GM12878 (cell line): ENCODE data around the gene ZNF627. TPM values are rescaled to one million over a fixed set of nuclear protein-coding genes. Genes with fewer than 3 reads are reported as not detected.

Experiments used
- ATAC-seq: fragments of 200-7000 bp; cut with Tn5 transposase; 3 replicates; pipeline ENCODE4 v1.9.1; 2020; ENCODE audit warnings: mild to moderate bottlenecking, moderate library complexity
- BruUV-seq: library from RNA; stranded (reverse); fragments of 400-500 nt; replicated peaks from 2 replicates; lab custom pipeline; 2021; lab: Mats Ljungman, UMichigan
- CTCF ChIA-PET: fragments of 300-600 bp; sonication (Branson Sonifier 250); formaldehyde crosslinking; extraction: SDS; loops from one replicate; lab custom pipeline; 2021; ENCODE audit warnings: inconsistent platforms; lab: Yijun Ruan, JAX
- POLR2A ChIA-PET: fragments of 350-600 bp; formaldehyde crosslinking; extraction: SDS; loops from one replicate; lab custom pipeline; 2021; ENCODE audit warnings: inconsistent platforms; lab: Charles Lee
- RAD21 ChIA-PET: fragments of 300-600 bp; sonication (Branson Sonifier 250); formaldehyde crosslinking; loops from one replicate; lab custom pipeline; 2023; ENCODE audit warnings: antibody characterized with exemption; ENCODE audit not compliant: unreplicated experiment; lab: Charles Lee
- SMC1A ChIA-PET: fragments of 300-600 bp; sonication (Branson Sonifier 250); formaldehyde crosslinking; loops from one replicate; lab custom pipeline; 2023; ENCODE audit not compliant: unreplicated experiment, uncharacterized antibody; lab: Charles Lee
- DNase-seq: peaks from one replicate; pipeline ENCODE4 v3.0.0-alpha.2; 2011; ENCODE audit warnings: low read depth, low spot score
- FAIRE-seq: peaks from 3 replicates; lab custom pipeline; 2011; peaks lifted over from hg19 to GRCh38; lab: Jason Lieb, UNC
- H2AFZ ChIP-seq: 2 replicates; pipeline ENCODE4 v1.6.0; 2011; ENCODE audit warnings: low read depth, low read length, control low read depth; ENCODE audit not compliant: control insufficient read depth
- H3K27ac ChIP-seq: 2 replicates; pipeline ENCODE4 v1.5.1; 2011; ENCODE audit warnings: control low read depth; ENCODE audit not compliant: control insufficient read depth, insufficient read depth
- H3K27me3 ChIP-seq, 2 experiments: replicated peaks in 1 of 2; 2 replicates each; pipeline versions ENCODE4 v1.6.0 to v1.6.1; 2011; ENCODE audit warnings: low read length in 1 of 2; ENCODE audit not compliant: control insufficient read depth in 2 of 2, insufficient read depth in 2 of 2
- H3K36me3 ChIP-seq, 2 experiments: 2 replicates each; pipeline ENCODE4 v1.5.1; 2011; ENCODE audit warnings: low read length in 1 of 2; ENCODE audit not compliant: control insufficient read depth in 2 of 2, insufficient read depth in 2 of 2
- H3K4me1 ChIP-seq: 2 replicates; pipeline ENCODE4 v1.6.1; 2011; ENCODE audit warnings: mild to moderate bottlenecking, low read length, moderate library complexity, mixed read lengths; ENCODE audit not compliant: control insufficient read depth, insufficient read depth
- H3K4me2 ChIP-seq: 2 replicates; pipeline ENCODE4 v1.6.0; 2011; ENCODE audit warnings: control low read depth; ENCODE audit not compliant: control insufficient read depth, insufficient read depth
- H3K4me3 ChIP-seq: fragments of 200-600 bp; sonication (generic); 2 replicates; pipeline ENCODE4 v1.5.1; 2016
- H3K79me2 ChIP-seq: 2 replicates; pipeline ENCODE4 v1.6.0; 2011; ENCODE audit warnings: low read length; ENCODE audit not compliant: control insufficient read depth, insufficient read depth
- H3K9ac ChIP-seq: 2 replicates; pipeline ENCODE4 v1.8.0; 2011; ENCODE audit warnings: low read length, control low read depth, mixed read lengths; ENCODE audit not compliant: control insufficient read depth, insufficient read depth
- H3K9me3 ChIP-seq: replicated peaks from 3 replicates; pipeline ENCODE4 v1.5.1; 2011; ENCODE audit warnings: mild to moderate bottlenecking, low read length; ENCODE audit not compliant: control insufficient read depth, insufficient read depth
- H4K20me1 ChIP-seq: 2 replicates; pipeline ENCODE4 v1.6.0; 2011; ENCODE audit not compliant: control insufficient read depth, insufficient read depth
- CBX5 ChIP-seq: sonication (generic); IDR thresholded peaks from 2 replicates; pipeline ENCODE4 v1.6.1; 2016; ENCODE audit warnings: low read depth, moderate library complexity, mild to moderate bottlenecking, inconsistent platforms
- CHD2 ChIP-seq: IDR thresholded peaks from 2 replicates; pipeline ENCODE4 v1.6.1; 2011; ENCODE audit warnings: low read depth, low read length, improper control_type of control experiment, borderline replicate concordance
- HCFC1 ChIP-seq: fragments of 150-350 bp; IDR thresholded peaks from 2 replicates; pipeline ENCODE4 v1.6.1; 2014; ENCODE audit warnings: low read length
- HDAC6 ChIP-seq: fragments of 200-600 bp; sonication (generic); IDR thresholded peaks from one replicate; pipeline ENCODE4 v1.8.0; 2017; ENCODE audit warnings: antibody characterized with exemption; ENCODE audit not compliant: unreplicated experiment
- IRF4 ChIP-seq: IDR thresholded peaks from 2 replicates; pipeline ENCODE4 v1.6.1; 2011; ENCODE audit warnings: low read depth, low read length
- JUNB ChIP-seq: IDR thresholded peaks from 2 replicates; pipeline ENCODE4 v1.6.1; 2016; ENCODE audit warnings: antibody characterized with exemption, mild to moderate bottlenecking
- NFYA ChIP-seq: IDR thresholded peaks from 2 replicates; pipeline ENCODE4 v1.6.1; 2011; ENCODE audit warnings: low read depth, mild to moderate bottlenecking, low read length, improper control_type of control experiment, borderline replicate concordance
- ZNF274 ChIP-seq: IDR thresholded peaks from one replicate; pipeline ENCODE4 v1.8.0; 2011; ENCODE audit not compliant: insufficient read length, insufficient read depth
- WGBS: methylation state at CpG from one replicate; pipeline ENCODE4 v1.1.6; 2016; ENCODE audit warnings: low lambda C conversion rate; ENCODE audit not compliant: insufficient replicate concordance, insufficient coverage; ENCODE audit errors: missing lambda C conversion rate; 5-methylcytosine and 5-hydroxymethylcytosine counted together
- in situ Hi-C: fragments of 300-500 bp; cut with MboI; formaldehyde crosslinking; loops from 9 replicates; pipeline ENCODE4 v1.14.3; 2018; ENCODE audit warnings: mixed read lengths
- intact Hi-C: fragments of 100-400 bp; cut with micrococcal nuclease; formaldehyde crosslinking; loops from one replicate; pipeline ENCODE4 v1.14.2; 2022; ENCODE audit not compliant: unreplicated experiment
- polyA plus RNA-seq, 11 experiments: library from polyadenylated mRNA; depleted of rRNA in 4 of 11; unstranded in 6 of 11; stranded (reverse) in 5 of 11; fragments of >200 nt; fragmentation: Nextera tagmentation in 4 of 11; fragmentation: Illumina TruSeq in 1 of 11; extraction: Ambion mirVana in 4 of 11; extraction: Trizol in 1 of 11; gene quantifications; 1 replicate in 1 of 11; 2 replicates in 10 of 11; pipeline versions ENCODE4 v1.2.1 to v1.2.3, GENCODE V29; 2011 to 2016; ENCODE audit warnings: inconsistent platforms in 2 of 11, missing spikeins in 2 of 11, low read depth in 1 of 11
- total RNA-seq, 4 experiments: library from RNA; depleted of rRNA in 3 of 4; stranded (reverse); fragments of >200 nt in 3 of 4; fragmentation: Illumina TruSeq in 1 of 4; extraction: Trizol in 1 of 4; gene quantifications; 2 replicates each; pipeline versions ENCODE4 v1.2.1 to v1.2.3, GENCODE V29; 2013 to 2021
- TF ChIP-seq, protein P1 (sequence below): IDR thresholded peaks from 2 replicates; pipeline ENCODE4 v1.6.1; 2012; ENCODE audit warnings: improper control_type of control experiment, low read depth, low read length; ENCODE audit not compliant: insufficient replicate concordance
- TF ChIP-seq, protein P2 (sequence below): IDR thresholded peaks from 2 replicates; pipeline ENCODE4 v1.6.1; 2011; ENCODE audit warnings: low read depth, low read length, improper control_type of control experiment, borderline replicate concordance
- TF ChIP-seq, protein P3 (sequence below): IDR thresholded peaks from 2 replicates; pipeline ENCODE4 v1.6.1; 2012; ENCODE audit warnings: low read depth, low read length, improper control_type of control experiment

The ZNF627 gene
- total and polyA plus RNA-seq, 10 of the 15 experiments (the other 5 are each of a cell fraction or from before 2014, with no cell fraction given) = 5.1 to 13.7 (median 10.2) TPM

DNA sequence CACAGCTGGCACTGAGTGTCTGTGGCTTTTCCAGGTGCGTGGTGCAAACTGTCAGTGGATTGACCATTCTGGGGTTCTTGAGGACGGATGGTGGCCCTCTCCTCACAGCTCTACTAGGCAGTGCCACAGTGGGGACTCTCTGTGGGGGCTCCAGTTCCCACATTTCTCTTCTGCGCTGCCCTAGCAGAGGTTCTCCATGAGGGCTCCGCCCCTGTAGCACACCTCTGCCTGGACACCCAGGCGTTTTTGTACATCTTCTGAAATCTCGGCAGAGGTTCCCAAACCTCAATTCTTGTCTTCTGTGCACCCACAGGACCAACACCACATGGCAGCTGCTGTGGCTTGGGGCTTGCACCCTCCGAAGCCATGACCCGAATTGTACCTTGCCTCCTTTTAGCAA lies 9.2 kb downstream of the ZNF627 start:
- no peak for TF ChIP-seq IRF4
- no peak for TF ChIP-seq ZNF274
- no peak for TF ChIP-seq JUNB
- TF ChIP-seq CHD2 = no peak
- TF ChIP-seq CBX5 = peak; percentile 95
- Histone ChIP-seq H3K9me3 (peaks cover 21% of the 10 kb centered on the region; the same call in 2 of the 3 replicates), H2AFZ (no peak overlapping the region), H3K79me2 (peaks cover 5% of the 10 kb centered on the region), H4K20me1 (no peaks in the 10 kb centered on the region), H3K36me3 (peaks cover 0 to 10% of the 10 kb centered on the region in 2 experiments; a peak in 1 of 4 replicates), H3K4me1 (no peaks in the 10 kb centered on the region), H3K4me3 (no peak overlapping the region), H3K27me3 (no peaks in the 10 kb centered on the region), H3K27ac (no peak overlapping the region), H3K4me2 (no peak overlapping the region), H3K9ac (no peak overlapping the region)
- ChIA-PET SMC1A (no interaction called here), CTCF (interaction anchor here (0.6 kb wide), 1 partner anchor 186 kb away, joined by 4 read pairs; no protein-coding TSS in a partner anchor), RAD21 (interaction anchor here (0.6 kb wide), 1 partner anchor 48 kb away, joined by 3 read pairs; the partner anchor contains the start of gene ELOF1), POLR2A (no interaction called here)
- in situ Hi-C loops (no loop called here), intact Hi-C loops (no loop called here)
- no peak for DNase-seq
- no TSS peak for BruUV-seq
- WGBS = 98% methylated on average over 8 of the region's 8 CpGs
- no peak for ATAC-seq
- no peak for FAIRE-seq

DNA sequence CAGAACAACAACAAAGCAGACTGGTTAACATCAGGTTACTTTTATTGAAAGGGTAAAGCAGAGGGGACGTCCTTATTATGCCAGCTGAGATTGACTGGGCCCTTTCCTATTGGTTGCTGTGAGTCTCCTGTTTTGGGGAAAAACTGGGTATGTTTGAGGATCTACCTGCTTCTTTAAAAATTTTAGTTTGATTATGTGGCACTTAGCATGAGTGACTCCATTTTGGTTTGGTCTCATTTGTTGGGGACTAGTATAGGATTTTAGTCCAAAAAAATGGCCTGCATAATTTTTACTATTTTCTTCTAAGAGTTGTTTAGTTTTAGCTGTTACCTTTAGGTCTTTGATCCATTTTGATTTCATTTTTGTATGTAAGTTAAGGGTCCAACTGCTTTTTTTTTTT lies 14.4 kb downstream of the ZNF627 start:
- 75% methylated on average over 1 of the region's 1 CpG for WGBS
- TF ChIP-seq, protein P1, sequence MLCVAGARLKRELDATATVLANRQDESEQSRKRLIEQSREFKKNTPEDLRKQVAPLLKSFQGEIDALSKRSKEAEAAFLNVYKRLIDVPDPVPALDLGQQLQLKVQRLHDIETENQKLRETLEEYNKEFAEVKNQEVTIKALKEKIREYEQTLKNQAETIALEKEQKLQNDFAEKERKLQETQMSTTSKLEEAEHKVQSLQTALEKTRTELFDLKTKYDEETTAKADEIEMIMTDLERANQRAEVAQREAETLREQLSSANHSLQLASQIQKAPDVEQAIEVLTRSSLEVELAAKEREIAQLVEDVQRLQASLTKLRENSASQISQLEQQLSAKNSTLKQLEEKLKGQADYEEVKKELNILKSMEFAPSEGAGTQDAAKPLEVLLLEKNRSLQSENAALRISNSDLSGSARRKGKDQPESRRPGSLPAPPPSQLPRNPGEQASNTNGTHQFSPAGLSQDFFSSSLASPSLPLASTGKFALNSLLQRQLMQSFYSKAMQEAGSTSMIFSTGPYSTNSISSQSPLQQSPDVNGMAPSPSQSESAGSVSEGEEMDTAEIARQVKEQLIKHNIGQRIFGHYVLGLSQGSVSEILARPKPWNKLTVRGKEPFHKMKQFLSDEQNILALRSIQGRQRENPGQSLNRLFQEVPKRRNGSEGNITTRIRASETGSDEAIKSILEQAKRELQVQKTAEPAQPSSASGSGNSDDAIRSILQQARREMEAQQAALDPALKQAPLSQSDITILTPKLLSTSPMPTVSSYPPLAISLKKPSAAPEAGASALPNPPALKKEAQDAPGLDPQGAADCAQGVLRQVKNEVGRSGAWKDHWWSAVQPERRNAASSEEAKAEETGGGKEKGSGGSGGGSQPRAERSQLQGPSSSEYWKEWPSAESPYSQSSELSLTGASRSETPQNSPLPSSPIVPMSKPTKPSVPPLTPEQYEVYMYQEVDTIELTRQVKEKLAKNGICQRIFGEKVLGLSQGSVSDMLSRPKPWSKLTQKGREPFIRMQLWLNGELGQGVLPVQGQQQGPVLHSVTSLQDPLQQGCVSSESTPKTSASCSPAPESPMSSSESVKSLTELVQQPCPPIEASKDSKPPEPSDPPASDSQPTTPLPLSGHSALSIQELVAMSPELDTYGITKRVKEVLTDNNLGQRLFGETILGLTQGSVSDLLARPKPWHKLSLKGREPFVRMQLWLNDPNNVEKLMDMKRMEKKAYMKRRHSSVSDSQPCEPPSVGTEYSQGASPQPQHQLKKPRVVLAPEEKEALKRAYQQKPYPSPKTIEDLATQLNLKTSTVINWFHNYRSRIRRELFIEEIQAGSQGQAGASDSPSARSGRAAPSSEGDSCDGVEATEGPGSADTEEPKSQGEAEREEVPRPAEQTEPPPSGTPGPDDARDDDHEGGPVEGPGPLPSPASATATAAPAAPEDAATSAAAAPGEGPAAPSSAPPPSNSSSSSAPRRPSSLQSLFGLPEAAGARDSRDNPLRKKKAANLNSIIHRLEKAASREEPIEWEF = no peak
- TF ChIP-seq, protein P2, sequence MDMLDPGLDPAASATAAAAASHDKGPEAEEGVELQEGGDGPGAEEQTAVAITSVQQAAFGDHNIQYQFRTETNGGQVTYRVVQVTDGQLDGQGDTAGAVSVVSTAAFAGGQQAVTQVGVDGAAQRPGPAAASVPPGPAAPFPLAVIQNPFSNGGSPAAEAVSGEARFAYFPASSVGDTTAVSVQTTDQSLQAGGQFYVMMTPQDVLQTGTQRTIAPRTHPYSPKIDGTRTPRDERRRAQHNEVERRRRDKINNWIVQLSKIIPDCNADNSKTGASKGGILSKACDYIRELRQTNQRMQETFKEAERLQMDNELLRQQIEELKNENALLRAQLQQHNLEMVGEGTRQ = no peak
- TF ChIP-seq, protein P3, sequence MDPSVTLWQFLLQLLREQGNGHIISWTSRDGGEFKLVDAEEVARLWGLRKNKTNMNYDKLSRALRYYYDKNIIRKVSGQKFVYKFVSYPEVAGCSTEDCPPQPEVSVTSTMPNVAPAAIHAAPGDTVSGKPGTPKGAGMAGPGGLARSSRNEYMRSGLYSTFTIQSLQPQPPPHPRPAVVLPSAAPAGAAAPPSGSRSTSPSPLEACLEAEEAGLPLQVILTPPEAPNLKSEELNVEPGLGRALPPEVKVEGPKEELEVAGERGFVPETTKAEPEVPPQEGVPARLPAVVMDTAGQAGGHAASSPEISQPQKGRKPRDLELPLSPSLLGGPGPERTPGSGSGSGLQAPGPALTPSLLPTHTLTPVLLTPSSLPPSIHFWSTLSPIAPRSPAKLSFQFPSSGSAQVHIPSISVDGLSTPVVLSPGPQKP = no peak
- no peak for TF ChIP-seq HCFC1
- TF ChIP-seq HDAC6 = no peak
- TF ChIP-seq NFYA = no peak

More for the DNA sequence above, 14.4 kb downstream of the ZNF627 start:
- peaks cover 10% of the 10 kb centered on the region for H3K9me3 ChIP-seq
- ChIA-PET RAD21 (no interaction called here), CTCF (no interaction called here), POLR2A (no interaction called here), SMC1A (no interaction called here)
- ATAC-seq (no peak), FAIRE-seq (no peak), DNase-seq (no peak)
- no peaks in the 10 kb centered on the region for H3K79me2 ChIP-seq
- no peak overlapping the region for H2AFZ ChIP-seq
- no peak overlapping the region for H3K9ac ChIP-seq
- no peak overlapping the region for H3K4me3 ChIP-seq
- BruUV-seq = no TSS peak
- no peaks in the 10 kb centered on the region for H4K20me1 ChIP-seq
- H3K4me2 ChIP-seq = no peak overlapping the region
- H3K27ac ChIP-seq = no peak overlapping the region
- H3K4me1 ChIP-seq = no peaks in the 10 kb centered on the region
- intact Hi-C loops (no loop called here), in situ Hi-C loops (no loop called here)
- peaks cover 1 to 21% of the 10 kb centered on the region in 2 experiments for H3K36me3 ChIP-seq
- no peaks in the 10 kb centered on the region for H3K27me3 ChIP-seq
